CD4-positive, alpha-beta T cell treated with Interleukin-4 for 1 hour (primary cell): Measurements from ENCODE around the gene MYT1.
"Not testable (repeated sequence)": the region's sequence is repeated elsewhere in the genome, so short reads cannot be mapped to it uniquely, and the experiment has no call there.

ENCODE experiments used
- DNase-seq, 2 donors: peaks; one replicate each; pipeline ENCODE4 v3.0.0-alpha.2; 2020 to 2022

MYT1 gene

DNA sequence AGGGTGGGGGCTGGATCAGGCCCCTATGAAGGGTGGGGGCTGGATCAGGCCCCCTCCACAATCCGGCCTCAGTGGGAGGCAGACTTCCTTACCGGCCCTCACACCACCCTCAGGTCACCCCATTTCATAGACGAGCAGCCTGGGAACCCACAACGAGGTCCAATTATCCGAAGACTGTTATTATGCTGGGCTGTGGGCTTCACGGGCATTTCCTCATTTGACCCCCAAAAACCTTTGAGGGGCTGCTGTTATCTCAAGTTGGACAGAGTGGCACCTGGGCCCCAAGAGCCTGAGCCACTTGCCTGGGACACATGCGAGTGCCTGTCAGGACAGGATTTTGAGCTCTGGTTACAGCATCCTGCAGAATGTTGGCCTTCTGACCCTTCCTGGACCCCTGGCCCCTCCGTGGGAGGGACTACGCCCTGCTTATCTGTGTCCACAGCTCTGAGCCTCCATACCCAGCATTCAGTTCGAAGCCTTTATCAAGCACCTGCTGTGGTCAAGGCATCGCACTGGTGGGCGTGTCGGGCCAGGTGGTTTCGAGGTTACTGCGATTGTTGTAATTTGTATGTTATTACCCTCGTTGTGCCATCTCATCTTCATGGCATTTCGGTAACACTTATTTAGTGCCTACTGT is 56.8 kb downstream of the MYT1 start:
- no peak for DNase-seq

- no peak for DNase-seq
These were observed 58.1 kb downstream of the MYT1 start for GRCh38 chr20:64222291-64222735.

DNA sequence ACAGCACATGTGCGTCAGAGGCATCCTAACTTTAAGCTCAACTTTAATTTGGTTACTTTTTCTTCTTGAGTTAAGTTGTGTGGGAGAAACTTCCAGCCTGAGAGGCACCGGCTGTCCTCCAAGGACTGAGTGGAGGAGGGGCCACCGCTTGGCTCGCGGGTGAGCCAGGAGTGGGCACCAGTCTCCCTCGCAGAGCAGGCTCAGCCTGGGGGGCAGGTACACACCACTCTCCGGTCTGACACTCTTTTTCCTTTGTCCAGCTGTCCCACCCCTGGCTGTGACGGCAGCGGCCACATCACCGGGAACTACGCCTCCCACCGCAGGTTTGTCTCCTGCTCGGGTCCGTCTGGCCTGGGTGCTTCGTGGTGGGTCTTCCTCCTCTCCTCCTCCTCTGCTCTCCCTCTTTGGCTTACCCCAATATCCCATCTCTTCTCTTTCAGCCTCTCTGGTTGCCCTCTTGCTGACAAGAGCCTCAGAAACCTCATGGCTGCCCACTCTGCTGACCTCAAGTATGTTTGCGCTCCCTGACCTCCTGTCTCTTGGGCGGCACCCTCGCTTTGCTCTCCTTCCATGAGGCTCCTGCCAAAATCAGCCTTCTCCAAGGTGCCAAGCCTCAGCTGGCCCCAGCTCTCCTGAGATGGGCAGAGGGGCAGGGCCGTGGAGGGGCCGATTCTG is 58.7 kb downstream of the MYT1 start:
- DNase-seq, result no peak

- DNase-seq, result no peak
These were observed 59.3 kb downstream of the MYT1 start for GRCh38 chr20:64223526-64224067.

- no peak for DNase-seq
These were observed 60.3 kb downstream of the MYT1 start for GRCh38 chr20:64224351-64225170.

DNA sequence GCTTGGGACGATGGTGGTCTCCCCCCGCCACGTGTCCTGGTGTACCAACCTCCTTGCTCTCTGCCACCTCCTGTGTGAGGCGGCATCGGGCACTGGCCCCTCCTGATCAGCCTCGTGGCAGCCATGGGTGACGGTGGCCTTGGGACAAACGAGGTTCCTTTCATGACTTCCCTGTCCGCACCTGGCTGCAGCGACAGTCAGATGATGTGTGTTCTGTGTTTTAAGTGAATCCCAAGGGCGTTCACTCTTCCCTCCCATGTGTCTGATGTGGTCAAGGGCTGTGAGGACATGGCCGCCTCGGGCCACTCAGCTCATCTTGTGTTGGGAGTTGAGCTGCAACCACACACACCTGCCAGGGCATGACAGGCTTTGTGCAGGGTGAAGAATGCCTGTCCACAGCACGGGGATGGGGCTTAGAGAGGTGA is 60.9 kb downstream of the MYT1 start:
- DNase-seq, result no peak

GRCh38 chr20:64225828-64226598 is 61.8 kb downstream of the MYT1 start:
- DNase-seq, result no peak

DNA sequence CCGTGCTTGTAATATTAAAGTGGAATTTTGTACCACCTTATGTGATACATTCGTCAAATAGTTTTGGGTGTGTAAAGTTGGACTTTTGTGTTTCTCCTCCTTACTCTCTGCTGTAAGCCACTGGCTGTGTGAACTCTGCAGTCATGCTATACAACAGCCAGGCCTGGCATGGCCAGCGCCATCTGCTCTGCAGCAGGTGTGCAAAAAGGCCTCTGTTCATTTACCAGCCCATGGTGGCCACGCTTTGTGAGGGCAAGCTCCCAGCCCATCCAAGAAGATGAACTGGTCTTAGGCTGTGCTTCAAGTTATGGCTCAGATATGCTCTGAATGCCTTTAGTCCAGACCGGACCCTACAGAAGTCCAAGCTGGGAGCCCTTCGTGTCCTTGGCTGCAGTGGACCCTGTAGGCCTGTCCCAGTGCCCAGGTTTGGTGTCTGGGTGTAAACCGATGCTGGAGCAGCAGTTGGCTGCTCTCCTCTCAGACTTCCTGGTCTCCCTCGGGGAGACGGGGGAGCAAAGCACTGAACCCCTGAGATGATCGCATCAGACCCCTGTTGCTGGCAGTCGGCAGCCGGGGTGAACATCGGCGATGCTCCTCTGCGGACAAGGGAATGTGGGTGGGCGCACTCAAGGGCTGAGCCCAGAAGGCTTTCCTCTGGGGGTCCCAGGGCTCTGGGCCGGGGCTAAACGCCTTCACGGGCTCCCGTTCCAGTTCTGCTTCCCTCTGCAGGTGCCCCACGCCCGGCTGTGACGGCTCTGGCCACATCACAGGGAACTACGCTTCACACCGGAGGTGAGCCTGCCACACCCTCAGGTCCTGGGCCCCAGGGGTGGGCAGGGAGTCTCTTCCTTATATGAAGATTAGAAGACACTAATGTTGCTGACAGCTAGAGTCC is 62.7 kb downstream of the MYT1 start:
- DNase-seq, result peak in 1 of 2 donors; percentile 45

- no peak for DNase-seq
These were observed 63.9 kb downstream of the MYT1 start for GRCh38 chr20:64228086-64228653.

- DNase-seq, result no peak
These were observed 64.7 kb downstream of the MYT1 start for GRCh38 chr20:64228751-64229506.

DNA sequence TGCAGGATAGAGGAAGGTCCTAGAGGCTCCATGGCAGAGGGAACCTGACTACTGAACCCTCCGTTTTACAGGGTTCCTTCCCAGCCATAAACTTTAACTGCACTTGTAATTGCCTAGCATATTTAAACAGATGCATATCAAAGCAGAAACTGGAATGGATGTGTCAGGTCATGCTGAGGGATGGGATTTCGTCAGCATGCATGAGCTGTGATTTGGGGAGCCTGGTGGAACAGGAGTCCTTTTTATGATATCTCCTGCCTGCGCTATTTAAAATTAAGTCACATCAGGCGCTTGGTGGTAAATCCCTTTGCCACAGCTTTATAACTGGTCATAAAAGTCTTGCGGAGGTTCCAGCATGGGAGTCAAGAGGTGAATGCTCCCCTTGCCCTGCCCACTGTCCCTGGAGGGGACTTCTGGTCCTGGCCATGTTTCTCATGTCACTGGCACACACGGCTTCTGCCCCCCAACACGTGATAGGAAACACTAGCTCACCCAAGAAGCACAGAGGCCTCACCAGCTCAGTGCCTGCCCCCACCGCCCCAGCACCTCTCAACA is 65.3 kb downstream of the MYT1 start:
- DNase-seq, result no peak

DNA sequence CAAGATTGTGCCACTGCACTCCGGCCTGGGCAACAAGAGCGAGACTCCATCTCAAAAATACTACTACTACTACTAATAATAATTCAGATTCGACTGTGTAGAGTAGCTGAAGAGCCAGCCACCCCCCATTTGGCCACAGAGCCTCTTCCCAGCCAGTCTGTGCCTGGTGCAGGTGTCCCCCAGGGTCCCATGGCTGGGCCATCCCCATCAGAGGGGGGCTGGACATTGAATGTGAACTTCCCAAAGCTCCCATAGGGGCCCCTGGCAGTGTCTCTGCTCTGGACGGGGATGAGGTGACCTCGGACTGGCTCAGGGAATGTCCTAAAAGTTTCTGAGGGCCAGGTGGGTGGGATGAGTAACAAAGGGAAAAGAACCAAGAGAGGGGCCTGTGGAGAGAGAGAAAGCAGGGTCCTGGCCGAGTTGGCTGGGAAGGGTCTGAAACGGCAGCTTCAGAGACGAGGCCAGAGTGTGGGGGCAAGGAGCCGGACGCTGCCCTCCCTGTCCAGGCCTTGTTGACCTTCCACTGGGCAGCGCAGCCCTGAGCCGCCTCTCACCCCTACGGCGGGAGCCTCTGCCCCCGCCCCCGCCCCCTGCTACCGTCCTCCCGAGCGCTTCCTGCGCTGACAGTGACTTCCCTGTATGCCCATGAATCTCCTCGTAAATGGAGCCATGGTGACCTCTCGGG is 66.4 kb downstream of the MYT1 start:
- DNase-seq, result no peak

GRCh38 chr20:64231621-64232550 is 67.6 kb downstream of the MYT1 start:
- DNase-seq, result no peak

GRCh38 chr20:64232794-64233193 is 68.5 kb downstream of the MYT1 start:
- no peak for DNase-seq

GRCh38 chr20:64233725-64234124 is 69.5 kb downstream of the MYT1 start:
- DNase-seq, result no peak

- DNase-seq, result no peak
These were observed 70.1 kb downstream of the MYT1 start for GRCh38 chr20:64234291-64234791.

DNA sequence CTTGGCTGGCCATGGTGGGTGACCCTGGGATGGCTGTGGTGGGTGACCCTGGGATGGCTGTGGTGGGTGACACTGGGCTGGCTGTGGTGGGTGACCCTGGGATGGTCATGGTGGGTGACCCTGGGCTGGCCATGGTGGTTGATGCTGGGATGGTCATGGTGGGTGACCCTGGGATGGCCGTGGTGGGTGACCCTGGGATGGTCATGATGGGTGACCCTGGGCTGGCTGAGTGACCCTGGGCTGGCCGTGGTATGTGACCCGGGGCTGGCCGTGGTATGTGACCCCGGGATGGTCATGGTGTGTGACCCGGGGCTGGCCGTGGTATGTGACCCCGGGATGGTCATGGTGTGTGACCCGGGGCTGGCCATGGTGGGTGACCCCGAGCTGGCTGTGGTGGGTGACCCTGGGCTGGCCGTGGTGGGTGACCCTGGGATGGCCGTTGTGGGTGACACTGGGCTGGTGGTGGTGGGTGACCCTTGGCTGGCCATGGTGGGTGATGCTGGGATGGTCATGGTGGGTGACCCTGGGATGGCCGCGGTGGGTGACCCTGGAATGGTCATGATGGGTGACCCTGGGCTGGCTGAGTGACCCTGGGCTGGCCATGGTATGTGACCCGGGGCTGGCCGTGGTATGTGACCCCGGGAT is 70.8 kb downstream of the MYT1 start:
- not testable (repeated sequence) for DNase-seq
